Neuronal stem cell (in vitro differentiated cells): ENCODE data around the gene LIMA1.
"Not testable (repeated sequence)": the region's sequence is repeated elsewhere in the genome, so short reads cannot be mapped to it uniquely, and the experiment has no call there.

ENCODE experiments used
- DNase-seq: peaks from one replicate; pipeline ENCODE4 v3.0.0-alpha.2; 2013; ENCODE audit warnings: low spot score
- H2AFZ ChIP-seq: one replicate; pipeline ENCODE4 v1.6.1; 2013; ENCODE audit warnings: mild to moderate bottlenecking, low read length, inconsistent platforms
- H2AK5ac ChIP-seq: 2 replicates; pipeline ENCODE4 v1.6.1; 2013; ENCODE audit warnings: low read depth, mild to moderate bottlenecking, inconsistent platforms, low read length, moderate library complexity, mixed read lengths
- H2BK120ac ChIP-seq: 2 replicates; pipeline ENCODE4 v1.6.1; 2013; ENCODE audit warnings: low read depth, mild to moderate bottlenecking, inconsistent platforms, low read length, moderate library complexity, mixed read lengths
- H2BK12ac ChIP-seq: one replicate; pipeline ENCODE4 v1.6.1; 2013; ENCODE audit warnings: low read length, inconsistent platforms
- H2BK15ac ChIP-seq: 2 replicates; pipeline ENCODE4 v1.6.1; 2013; ENCODE audit warnings: mild to moderate bottlenecking, low read length, inconsistent platforms, mixed read lengths
- H2BK5ac ChIP-seq: one replicate; pipeline ENCODE4 v1.6.1; 2013; ENCODE audit warnings: inconsistent platforms, mild to moderate bottlenecking, low read length, moderate library complexity
- H3K14ac ChIP-seq: one replicate; pipeline ENCODE4 v1.6.1; 2013; ENCODE audit warnings: low read length, inconsistent platforms
- H3K18ac ChIP-seq: 2 replicates; pipeline ENCODE4 v1.6.1; 2013; ENCODE audit warnings: low read length, inconsistent platforms
- H3K23ac ChIP-seq: 2 replicates; pipeline ENCODE4 v1.6.1; 2013; ENCODE audit warnings: low read depth, mild to moderate bottlenecking, mixed read lengths, low read length, inconsistent platforms; ENCODE audit not compliant: poor library complexity
- H3K27ac ChIP-seq: replicated peaks from 3 replicates; pipeline ENCODE4 v1.5.1; 2013; ENCODE audit warnings: low read length, inconsistent platforms
- H3K27me3 ChIP-seq, 3 experiments: 2 replicates each; pipeline ENCODE4 v1.6.1; 2013; ENCODE audit warnings: low read length in 3 of 3, mild to moderate bottlenecking in 2 of 3, inconsistent platforms in 1 of 3, low read depth in 1 of 3, mixed read lengths in 1 of 3, moderate library complexity in 1 of 3; ENCODE audit not compliant: control insufficient read depth in 3 of 3, insufficient read depth in 3 of 3
- H3K36me3 ChIP-seq, 2 donors: replicated peaks in 1 of 2; 2 replicates each; pipeline ENCODE4 v1.6.1; 2013; ENCODE audit warnings: low read length in 2 of 2; ENCODE audit not compliant: control insufficient read depth in 2 of 2, insufficient read depth in 2 of 2
- H3K4ac ChIP-seq: 2 replicates; pipeline ENCODE4 v1.6.1; 2013; ENCODE audit warnings: inconsistent platforms, mild to moderate bottlenecking, low read length, moderate library complexity
- H3K4me1 ChIP-seq, 2 donors: 1 replicate in 1 of 2; 2 replicates in 1 of 2; pipeline ENCODE4 v1.6.1; 2013; ENCODE audit warnings: low read length in 2 of 2, low read depth in 1 of 2; ENCODE audit not compliant: control insufficient read depth in 2 of 2, insufficient read depth in 1 of 2
- H3K4me2 ChIP-seq: one replicate; pipeline ENCODE4 v1.6.1; 2013; ENCODE audit warnings: mild to moderate bottlenecking, low read length, inconsistent platforms; ENCODE audit not compliant: insufficient read depth, poor library complexity, severe bottlenecking
- H3K4me3 ChIP-seq, 2 donors: 2 replicates each; pipeline ENCODE4 v1.5.1; 2013; ENCODE audit warnings: low read length in 2 of 2, mild to moderate bottlenecking in 2 of 2, inconsistent platforms in 1 of 2, moderate library complexity in 1 of 2
- H3K79me1 ChIP-seq: one replicate; pipeline ENCODE4 v1.6.1; 2013; ENCODE audit warnings: low read depth, mild to moderate bottlenecking, inconsistent platforms, low read length, moderate library complexity
- H3K9ac ChIP-seq: one replicate; pipeline ENCODE4 v1.6.1; 2013; ENCODE audit warnings: mild to moderate bottlenecking, low read depth, low read length, inconsistent platforms; ENCODE audit not compliant: poor library complexity
- H3K9me3 ChIP-seq, 2 donors: replicated peaks in 1 of 2; 2 replicates each; pipeline versions ENCODE3 to v1.6.1; 2013; ENCODE audit warnings: low read length in 2 of 2, mild to moderate bottlenecking in 2 of 2, inconsistent platforms in 1 of 2, low read depth in 1 of 2, mixed read lengths in 1 of 2, moderate library complexity in 1 of 2; ENCODE audit not compliant: control insufficient read depth in 2 of 2, insufficient read depth in 1 of 2
- H4K8ac ChIP-seq: one replicate; pipeline ENCODE4 v1.6.1; 2013; ENCODE audit warnings: low read depth, mild to moderate bottlenecking, inconsistent platforms, low read length, moderate library complexity
- H4K91ac ChIP-seq: one replicate; pipeline ENCODE4 v1.6.1; 2013; ENCODE audit warnings: low read length, low read depth, mild to moderate bottlenecking, inconsistent platforms; ENCODE audit not compliant: poor library complexity
- WGBS, 2 donors: extraction: QIAGEN DNeasy Blood & Tissue Kit; methylation state at CpG; one replicate each; pipeline ENCODE4 v1.1.7; 2013; ENCODE audit warnings: missing lambda C conversion rate in 2 of 2, mixed read lengths in 1 of 2; ENCODE audit not compliant: insufficient read length in 2 of 2, insufficient replicate concordance in 1 of 2; ENCODE audit errors: extremely low coverage in 2 of 2; 5-methylcytosine and 5-hydroxymethylcytosine counted together

The LIMA1 gene

DNA sequence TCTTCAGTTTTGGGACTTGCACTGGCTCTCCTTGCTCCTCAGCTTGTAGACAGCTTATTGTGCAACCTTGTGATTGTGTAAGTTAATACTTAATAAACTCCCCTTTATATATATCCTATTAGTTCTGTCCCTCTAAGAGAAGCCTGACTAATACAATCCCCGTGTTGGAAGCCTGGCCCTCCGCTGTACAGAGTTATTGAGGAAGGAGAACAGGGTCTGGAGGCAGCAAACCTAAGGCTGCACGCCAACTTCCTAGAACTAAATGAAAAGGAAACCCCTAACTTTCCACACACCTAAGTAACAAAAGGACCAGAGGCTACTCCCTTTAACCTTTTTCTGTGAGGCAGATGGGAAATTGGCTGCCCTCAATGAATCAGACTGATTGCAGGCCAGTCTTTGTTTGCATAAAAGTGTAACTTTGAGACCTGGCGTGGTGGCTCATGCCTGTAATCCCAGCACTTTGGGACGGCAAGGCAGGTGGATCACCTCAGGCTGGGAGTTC, 42.6 kb upstream of the LIMA1 start:
- Histone ChIP-seq H2BK15ac (no peak overlapping the region), H3K36me3 (no peaks in the 10 kb centered on the region), H3K9me3 (no peaks in the 10 kb centered on the region), H3K4me1 (no peaks in the 10 kb centered on the region), H3K23ac (no peak overlapping the region), H2BK120ac (no peak overlapping the region), H3K14ac (no peak overlapping the region), H3K27ac (no peak overlapping the region), H3K79me1 (no peaks in the 10 kb centered on the region), H3K27me3 (no peaks in the 10 kb centered on the region), H3K4me2 (no peak overlapping the region), H2AK5ac (no peak overlapping the region), H2BK12ac (no peak overlapping the region), H3K18ac (no peak overlapping the region), H3K4me3 (no peak overlapping the region), H3K9ac (no peak overlapping the region), H3K4ac (no peak overlapping the region), H4K91ac (no peak overlapping the region), H2BK5ac (no peak overlapping the region), H4K8ac (no peak overlapping the region), H2AFZ (no peak overlapping the region)
- DNase-seq = no peak
- no CpG with 5 or more reads among the region's 5 CpGs for WGBS, 2 donors

DNA sequence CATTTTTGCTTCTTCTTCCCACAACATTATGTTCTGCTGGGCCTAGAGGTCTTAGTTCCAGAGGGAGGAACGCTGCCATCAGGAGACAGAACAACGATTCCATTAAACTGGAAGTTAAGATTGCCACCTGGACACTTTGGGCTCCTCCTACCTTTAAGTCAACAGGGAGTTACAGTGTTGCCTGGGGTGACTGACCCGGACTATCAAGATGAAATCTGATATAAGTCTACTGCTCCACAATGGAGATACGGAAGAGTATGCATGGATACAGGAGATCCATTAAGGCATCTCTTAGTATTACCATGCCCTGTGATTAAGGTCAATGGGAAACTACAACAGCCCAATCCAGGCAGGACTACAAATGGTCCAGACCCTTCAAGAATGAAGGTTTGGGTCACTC, 41.5 kb upstream of the LIMA1 start:
- not testable (repeated sequence) for H3K9ac ChIP-seq, H2BK15ac ChIP-seq

DNA sequence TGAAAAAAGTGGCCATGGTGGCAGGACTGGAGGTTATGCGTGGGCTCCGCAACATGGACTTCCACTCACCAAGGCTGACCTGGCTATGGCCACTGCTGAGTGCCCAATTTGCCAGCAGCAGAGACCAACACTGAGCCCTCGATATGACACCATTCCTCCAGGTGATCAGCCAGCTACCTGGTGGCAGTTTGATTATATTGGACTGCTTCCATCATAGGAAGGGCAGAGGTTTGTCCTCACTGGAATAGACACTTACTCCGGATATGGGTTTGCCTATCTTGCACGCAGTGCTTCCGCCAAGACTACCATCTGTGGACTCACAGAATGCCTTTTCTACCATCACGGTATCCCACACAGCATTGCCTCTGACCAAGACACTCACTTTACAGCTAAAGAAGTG, 40.8 kb upstream of the LIMA1 start:
- not testable (repeated sequence) for H3K36me3 ChIP-seq, DNase-seq, H2AK5ac ChIP-seq, H3K18ac ChIP-seq, H3K4me2 ChIP-seq, H2AFZ ChIP-seq, H3K14ac ChIP-seq, H3K27ac ChIP-seq, H3K79me1 ChIP-seq, H2BK12ac ChIP-seq, H2BK15ac ChIP-seq, H3K4me1 ChIP-seq, H2BK120ac ChIP-seq, H2BK5ac ChIP-seq, H3K4ac ChIP-seq, H4K8ac ChIP-seq, H3K9ac ChIP-seq, H3K27me3 ChIP-seq, H3K23ac ChIP-seq, H3K9me3 ChIP-seq, H4K91ac ChIP-seq, H3K4me3 ChIP-seq
- WGBS, 2 donors = no CpG with 5 or more reads among the region's 7 CpGs

More for the DNA sequence above, 41.5 kb upstream of the LIMA1 start:
- H2BK12ac ChIP-seq, H3K18ac ChIP-seq, H2BK5ac ChIP-seq, H3K27ac ChIP-seq, DNase-seq, H3K4me2 ChIP-seq, H4K91ac ChIP-seq, H2AK5ac ChIP-seq, H3K4me1 ChIP-seq, H3K27me3 ChIP-seq, H4K8ac ChIP-seq, H2BK120ac ChIP-seq, H2AFZ ChIP-seq, H3K4ac ChIP-seq, H3K14ac ChIP-seq, H3K79me1 ChIP-seq, H3K36me3 ChIP-seq, H3K4me3 ChIP-seq, H3K23ac ChIP-seq, H3K9me3 ChIP-seq: not testable (repeated sequence)
- WGBS, 2 donors = no CpG with 5 or more reads among the region's 4 CpGs

DNA sequence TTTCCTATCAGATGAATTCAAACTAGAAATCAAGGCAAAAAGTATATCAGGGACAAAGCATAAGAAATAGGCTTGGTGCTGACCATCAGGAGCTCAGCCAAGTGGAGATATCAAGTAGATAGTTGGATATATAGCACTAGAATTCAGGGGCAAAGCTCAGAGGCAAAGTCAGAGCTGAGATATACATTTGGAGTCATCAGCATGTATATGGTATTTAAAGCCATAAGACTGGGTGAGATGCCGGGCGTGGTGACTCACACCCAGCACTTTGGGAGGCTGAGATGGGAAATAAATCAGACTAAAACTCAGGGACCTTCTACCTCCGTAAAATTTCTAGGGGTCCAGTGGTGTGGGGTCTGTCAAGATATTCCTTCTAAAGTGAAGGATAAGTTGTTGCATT, 38.9 kb upstream of the LIMA1 start:
- Histone ChIP-seq H3K4me3 (no peak overlapping the region), H3K27me3 (no peaks in the 10 kb centered on the region), H3K4ac (no peak overlapping the region), H3K9me3 (no peaks in the 10 kb centered on the region), H2AK5ac (no peak overlapping the region), H2BK5ac (no peak overlapping the region), H4K91ac (no peak overlapping the region), H3K23ac (no peak overlapping the region), H3K79me1 (no peaks in the 10 kb centered on the region), H2BK15ac (no peak overlapping the region), H3K36me3 (no peaks in the 10 kb centered on the region), H3K18ac (no peak overlapping the region), H3K9ac (no peak overlapping the region), H4K8ac (no peak overlapping the region), H2BK120ac (no peak overlapping the region), H3K4me2 (no peak overlapping the region), H3K27ac (no peak overlapping the region), H3K4me1 (no peaks in the 10 kb centered on the region), H2BK12ac (no peak overlapping the region), H2AFZ (no peak overlapping the region), H3K14ac (no peak overlapping the region)
- no peak for DNase-seq
- no CpG with 5 or more reads among the region's 3 CpGs for WGBS, 2 donors
